Activated CD8-positive, alpha-beta T cell treated with anti-CD3 and anti-CD28 coated beads for 36 hours (primary cell): Measurements from ENCODE around the gene KRT80. TPM values are rescaled to one million over a fixed set of nuclear protein-coding genes. Genes with fewer than 3 reads are reported as not detected.
A peak's percentile ranks its signal among the peaks of the same experiment; 100 is the strongest.

Experiments
- ATAC-seq: fragments of 200-7000 bp; cut with Tn5 transposase; one replicate; pipeline ENCODE4 v1.10.0; 2021; ENCODE audit warnings: mild to moderate bottlenecking, moderate library complexity
- CTCF ChIA-PET: fragments of 350-600 bp; sonication (Branson Sonifier 250); formaldehyde crosslinking; loops from one replicate; lab custom pipeline; 2021; ENCODE audit warnings: antibody characterized with exemption; lab: Charles Lee
- POLR2A ChIA-PET: fragments of 350-600 bp; sonication (Branson Sonifier 250); formaldehyde crosslinking; loops from one replicate; lab custom pipeline; 2021; ENCODE audit warnings: antibody characterized with exemption; lab: Charles Lee
- DNase-seq: peaks from one replicate; pipeline ENCODE4 v3.0.0-alpha.2; 2020
- H3K27ac Mint-ChIP-seq: one replicate; pipeline ENCODE4 v1.8.0; 2021; ENCODE audit warnings: mild to moderate bottlenecking, mixed read lengths
- H3K27me3 Mint-ChIP-seq: one replicate; pipeline ENCODE4 v1.8.0; 2021; ENCODE audit warnings: mixed read lengths
- H3K36me3 Mint-ChIP-seq: one replicate; pipeline ENCODE4 v1.8.0; 2021; ENCODE audit warnings: low read depth, mixed read lengths
- H3K4me1 Mint-ChIP-seq: one replicate; pipeline ENCODE4 v1.8.0; 2021; ENCODE audit warnings: low read depth, mixed read lengths
- H3K4me3 Mint-ChIP-seq: one replicate; pipeline ENCODE4 v1.8.0; 2021; ENCODE audit warnings: mild to moderate bottlenecking, moderate library complexity, mixed read lengths
- H3K9me3 Mint-ChIP-seq: one replicate; pipeline ENCODE4 v1.8.0; 2021; ENCODE audit warnings: mixed read lengths
- CTCF ChIP-seq: fragments of 200-600 bp; IDR thresholded peaks from one replicate; pipeline ENCODE4 v1.8.0; 2022; ENCODE audit warnings: antibody characterized with exemption, mild to moderate bottlenecking
- intact Hi-C: fragments of 100-400 bp; cut with micrococcal nuclease; formaldehyde crosslinking; loops from one replicate; pipeline ENCODE4 v1.10.0; 2022
- total RNA-seq, 2 experiments: library from RNA; stranded (reverse); gene quantifications; one replicate each; pipeline ENCODE4 v1.2.3, GENCODE V29; 2021

The KRT80 gene
- total RNA-seq, 2 experiments from 2014 or later, result not detected

- Mint-ChIP-seq H3K27ac (no peak overlapping the region), H3K27me3 (peaks cover 29% of the 10 kb centered on the region), H3K36me3 (no peaks in the 10 kb centered on the region), H3K4me3 (no peak overlapping the region), H3K4me1 (peaks cover 17% of the 10 kb centered on the region), H3K9me3 (no peaks in the 10 kb centered on the region)
- peak; percentile 92 for TF ChIP-seq CTCF
- ChIA-PET CTCF (interaction anchor here (0.6 to 10.9 kb wide), 25 partner anchors 11 to 756 kb away, joined by 3 to 313 read pairs (median 4); no protein-coding TSS in a partner anchor), POLR2A (interaction anchor here (1.0 kb wide), 1 partner anchor 99 kb away, joined by 3 read pairs; no protein-coding TSS in a partner anchor)
- DNase-seq (peak; percentile 78), ATAC-seq (no peak)
- intact Hi-C loops, result loop anchor here (5.0 kb wide), 1 partner anchor 95 kb away; no protein-coding TSS in a partner anchor
Observed at GRCh38 chr12:52121824-52122539, 69.8 kb downstream of the KRT80 start.

GRCh38 chr12:52120951-52121823 is 70.6 kb downstream of the KRT80 start:
- ChIA-PET POLR2A (interaction anchor here (1.0 kb wide), 1 partner anchor 98 kb away, joined by 3 read pairs; no protein-coding TSS in a partner anchor), CTCF (interaction anchor here (0.6 to 10.9 kb wide), 25 partner anchors 12 to 252 kb away, joined by 3 to 313 read pairs (median 4); no protein-coding TSS in a partner anchor)
- H3K27ac Mint-ChIP-seq, result no peak overlapping the region
- DNase-seq, result peak; percentile 27
- no peaks in the 10 kb centered on the region for H3K9me3 Mint-ChIP-seq
- peaks cover 25% of the 10 kb centered on the region for H3K4me1 Mint-ChIP-seq
- intact Hi-C loops, result loop anchor here (5.0 kb wide), 1 partner anchor 94 kb away; no protein-coding TSS in a partner anchor
- no peaks in the 10 kb centered on the region for H3K36me3 Mint-ChIP-seq
- H3K4me3 Mint-ChIP-seq, result no peak overlapping the region
- no peak for TF ChIP-seq CTCF
- H3K27me3 Mint-ChIP-seq, result peaks cover 24% of the 10 kb centered on the region
- ATAC-seq, result no peak

- H3K4me3 Mint-ChIP-seq, result no peak overlapping the region
- POLR2A ChIA-PET, result no interaction called here
- H3K9me3 Mint-ChIP-seq, result no peaks in the 10 kb centered on the region
- peak; percentile 67 for ATAC-seq
- no peaks in the 10 kb centered on the region for H3K36me3 Mint-ChIP-seq
- H3K27ac Mint-ChIP-seq, result no peak overlapping the region
- H3K27me3 Mint-ChIP-seq, result peaks cover 24% of the 10 kb centered on the region
- CTCF ChIA-PET, result interaction anchor here (0.5 to 10.9 kb wide), 18 partner anchors 13 to 1017 kb away, joined by 3 to 313 read pairs (median 4); partner anchors contain the start of gene ATG101
- peak; percentile 90 for TF ChIP-seq CTCF
- peaks cover 28% of the 10 kb centered on the region for H3K4me1 Mint-ChIP-seq
- intact Hi-C loops, result loop anchor here (5.0 kb wide), 1 partner anchor 92 kb away; no protein-coding TSS in a partner anchor
- peak; percentile 58 for DNase-seq
Observed at GRCh38 chr12:52119398-52120254, 72.2 kb downstream of the KRT80 start.

Other genes starting within 250 kb of the KRT80 start
- 1 to 10 TPM; 7.5 to 8.6 TPM for gene ACVR1B, start 240.3 kb downstream of the KRT80 start, total RNA-seq
- 10 to 100 TPM; 26.0 to 26.4 TPM for gene TAMALIN, start 185.1 kb downstream of the KRT80 start, total RNA-seq
- 100 to 1,000 TPM; 120 to 128 TPM for gene NR4A1, start 140.6 kb downstream of the KRT80 start, total RNA-seq
- 10 to 100 TPM; 25.6 to 28.4 TPM for gene ATG101, start 122.0 kb downstream of the KRT80 start, total RNA-seq
- not detected for gene SMIM41, start 112.3 kb downstream of the KRT80 start, total RNA-seq
- gene KRT7, start 41.2 kb upstream of the KRT80 start, total RNA-seq, result 1 to 10 TPM; 2.1 to 3.1 TPM
- gene KRT86, start 82.6 kb upstream of the KRT80 start, total RNA-seq, result not detected
- not detected for gene KRT81, start 99.5 kb upstream of the KRT80 start, total RNA-seq
- not detected for gene KRT83, start 129.4 kb upstream of the KRT80 start, total RNA-seq
- not detected for gene KRT85, start 175.5 kb upstream of the KRT80 start, total RNA-seq
- not detected for gene KRT84, start 193.6 kb upstream of the KRT80 start, total RNA-seq
- gene KRT82, start 214.3 kb upstream of the KRT80 start, total RNA-seq, result not detected
- gene KRT75, start 242.4 kb upstream of the KRT80 start, total RNA-seq, result not detected